DMS 273 (cell line): ENCODE measurements around the gene SLC7A9.
"Not testable (repeated sequence)": the region's sequence is repeated elsewhere in the genome, so short reads cannot be mapped to it uniquely, and the experiment has no call there.

Experiments
- DNase-seq: peaks from one replicate; lab custom pipeline; 2025; ENCODE audit not compliant: unreplicated experiment; lab: John Stamatoyannopoulos, UW

Gene SLC7A9

DNA sequence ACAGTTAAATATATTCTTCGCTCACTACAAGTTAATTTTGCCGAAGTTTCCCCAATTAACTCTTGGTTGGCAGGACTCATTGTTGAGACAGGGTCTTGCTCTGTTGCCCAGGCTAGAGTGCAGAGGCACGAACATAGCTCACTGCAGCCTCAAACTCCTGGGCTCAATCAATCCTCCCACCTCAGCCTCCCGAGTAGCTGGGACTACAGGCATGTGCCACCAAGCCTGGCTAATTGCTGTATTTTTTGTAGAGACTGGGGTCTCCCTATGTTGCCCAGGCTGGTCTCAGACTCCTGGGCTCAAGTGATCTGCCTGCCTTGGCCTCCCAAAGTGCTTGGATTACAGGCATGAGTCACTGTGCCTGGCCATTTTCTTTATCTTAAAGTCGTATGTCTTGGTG, 15.7 kb upstream of the SLC7A9 start:
- DNase-seq = not testable (repeated sequence)

DNA sequence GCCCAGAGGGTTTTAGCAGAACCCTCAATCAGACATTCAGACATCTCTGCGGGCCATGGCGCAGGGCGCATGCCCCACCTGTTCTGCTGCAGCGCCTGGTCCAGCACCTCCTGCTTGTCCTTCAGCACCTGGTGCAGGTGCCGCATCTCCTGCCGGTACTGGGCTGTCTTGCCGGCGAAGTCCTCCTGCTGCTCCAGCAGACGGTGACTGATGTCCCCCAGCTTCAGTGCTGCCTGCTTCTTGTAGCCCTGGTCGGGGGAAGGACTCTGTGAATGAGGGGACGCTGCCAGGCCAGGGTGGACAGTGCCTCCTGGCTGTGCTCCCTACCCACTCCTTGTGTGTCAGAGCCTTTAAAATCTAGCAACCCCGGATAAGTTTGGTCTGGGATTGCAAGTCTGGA, 12.2 kb upstream of the SLC7A9 start:
- DNase-seq = no peak

- no peak for DNase-seq
Measured at GRCh38 chr19:32880622-32881021, 11.1 kb upstream of the SLC7A9 start.

- no peak for DNase-seq
Measured at GRCh38 chr19:32879741-32880140, 10.2 kb upstream of the SLC7A9 start.

DNA sequence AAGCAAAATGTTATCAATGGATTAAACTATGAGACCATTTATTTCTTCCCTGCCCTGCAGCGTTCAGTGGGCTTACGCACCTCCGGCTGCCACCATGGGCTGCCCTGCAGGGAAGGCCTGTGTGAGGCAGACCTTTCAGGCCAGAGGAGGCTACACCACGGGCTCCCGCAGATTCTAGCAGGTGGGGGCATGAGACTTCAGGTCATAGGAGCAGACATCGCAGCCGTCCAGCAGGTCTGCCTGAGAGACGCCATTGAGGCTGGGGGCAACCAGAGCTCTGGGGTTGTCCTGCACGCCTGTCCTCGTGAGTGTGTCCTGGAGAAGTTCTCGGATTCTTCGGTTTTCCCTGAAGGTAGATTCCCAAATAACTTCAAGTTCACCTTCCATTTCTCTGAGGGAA, 9.4 kb upstream of the SLC7A9 start:
- DNase-seq = no peak

GRCh38 chr19:32877977-32878745, 8.6 kb upstream of the SLC7A9 start:
- DNase-seq = no peak

DNA sequence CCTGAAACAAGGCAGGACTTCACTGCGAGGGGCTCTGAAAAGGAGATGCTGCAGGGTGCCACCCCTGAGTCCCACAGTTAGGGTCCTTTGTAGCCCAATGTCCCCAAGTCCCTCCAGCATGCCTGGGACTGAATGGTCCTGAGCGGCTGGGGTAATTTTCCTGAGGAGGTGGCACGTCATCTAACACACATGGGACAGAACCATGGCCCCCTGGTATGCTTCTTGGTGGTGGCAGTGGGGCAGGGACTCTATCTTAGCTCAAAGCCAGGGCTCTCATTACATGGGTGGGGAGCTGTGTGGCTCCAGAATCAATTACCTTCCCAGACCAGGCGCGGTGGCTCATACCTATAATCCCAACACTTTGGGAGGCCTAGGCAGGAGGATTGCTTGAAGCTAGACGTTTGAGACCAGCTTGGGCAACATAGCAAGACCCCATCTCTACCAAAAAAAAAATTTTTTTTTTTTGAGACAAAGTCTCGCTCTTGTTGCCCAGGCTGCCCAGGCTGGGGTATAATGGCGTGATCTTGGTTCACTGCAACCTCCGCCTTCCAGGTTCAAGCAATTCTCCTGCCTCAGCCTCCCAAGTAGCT, 7.9 kb upstream of the SLC7A9 start:
- no peak for DNase-seq

DNA sequence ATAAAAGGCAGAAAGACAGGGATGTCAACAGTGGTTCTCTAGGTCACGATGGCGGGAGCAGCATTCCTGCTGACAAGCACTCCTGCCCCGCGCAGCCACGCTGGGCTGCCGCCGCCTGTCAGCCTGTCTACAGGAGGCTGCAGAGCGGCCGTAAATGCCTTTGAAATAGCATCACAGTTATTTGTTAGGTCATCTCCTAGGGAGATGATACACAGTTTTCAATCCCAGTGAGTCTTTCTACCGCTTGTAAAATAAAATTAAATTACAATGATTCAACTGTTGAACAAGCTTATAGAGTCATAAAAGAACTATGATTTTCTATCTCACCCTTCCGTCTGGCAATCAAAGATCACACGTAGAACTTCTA, 7.3 kb upstream of the SLC7A9 start:
- DNase-seq = no peak

GRCh38 chr19:32876236-32876918, 6.8 kb upstream of the SLC7A9 start:
- no peak for DNase-seq

DNA sequence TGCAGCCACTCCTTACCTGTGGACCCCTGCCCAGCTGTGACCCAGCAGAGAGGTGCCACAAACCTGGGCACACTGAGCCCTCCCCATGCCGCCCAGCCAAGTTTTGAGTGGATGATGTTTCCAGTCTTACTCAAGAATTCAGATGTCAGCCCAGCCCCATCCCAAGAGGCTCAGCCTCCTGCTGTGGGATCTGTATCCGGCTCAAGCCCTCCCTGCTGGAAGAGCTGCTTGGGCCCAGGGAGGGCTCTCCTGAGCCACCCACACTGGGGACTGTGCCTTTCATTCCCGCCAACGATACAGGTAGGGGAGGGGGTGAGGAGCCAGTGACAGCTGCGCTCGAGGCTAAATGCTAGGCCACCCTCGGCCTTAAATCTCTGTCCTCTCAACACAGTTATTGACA, 5.9 kb upstream of the SLC7A9 start:
- no peak for DNase-seq

- no peak for DNase-seq
Measured at GRCh38 chr19:32874605-32875004, 5.0 kb upstream of the SLC7A9 start.

DNA sequence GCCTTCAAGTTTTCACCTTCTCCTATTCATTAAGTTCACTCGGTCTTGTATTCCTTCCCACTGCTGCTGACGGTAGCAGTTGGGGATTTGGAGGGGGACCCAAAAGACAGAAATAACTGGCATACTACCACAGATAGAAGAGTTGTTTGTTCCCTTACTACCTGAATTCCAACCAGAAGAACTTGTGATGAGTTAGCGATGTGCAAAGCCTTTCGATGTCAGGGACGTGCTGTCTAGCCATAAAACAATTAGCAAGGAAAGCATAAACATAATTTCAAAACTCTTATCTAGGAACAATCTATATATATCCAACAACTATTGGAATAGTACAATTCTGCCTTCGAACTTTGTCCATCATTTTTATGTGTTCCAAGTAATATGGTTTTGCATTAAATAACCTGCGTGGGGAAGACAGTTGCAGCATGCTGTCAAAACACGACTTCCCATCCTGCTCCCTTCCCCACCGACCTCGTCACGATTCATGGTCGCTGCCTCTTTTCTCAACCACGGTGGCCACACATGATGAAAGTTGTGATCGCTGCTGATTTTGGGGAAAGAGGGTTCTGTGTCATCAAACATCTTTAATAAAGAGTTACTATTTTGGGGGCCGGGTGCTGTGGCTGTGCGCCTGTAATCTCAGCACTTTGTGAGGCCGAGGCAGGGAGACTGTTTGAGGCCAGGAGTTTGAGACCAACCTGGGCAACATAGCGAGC, 3.8 kb upstream of the SLC7A9 start:
- DNase-seq = no peak

DNA sequence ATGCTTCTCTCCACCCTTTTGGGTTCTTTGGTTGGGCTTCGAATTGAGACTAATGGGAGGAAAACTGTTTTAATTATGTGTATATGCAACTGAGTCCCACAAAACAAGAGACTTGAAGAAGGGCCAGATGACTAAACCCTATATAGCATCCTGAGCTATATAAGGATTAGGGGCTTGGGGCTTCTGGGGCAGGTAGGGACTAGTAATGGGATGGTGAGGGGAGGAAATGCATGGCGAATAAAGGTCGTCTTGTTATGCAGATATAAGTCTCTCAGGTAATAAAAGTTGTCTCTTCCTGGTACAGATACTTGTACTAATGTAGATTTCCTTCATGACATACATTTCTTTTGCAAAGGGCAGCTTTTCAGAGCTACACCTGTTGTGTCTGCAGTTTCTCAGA, 2.8 kb upstream of the SLC7A9 start:
- no peak for DNase-seq

DNA sequence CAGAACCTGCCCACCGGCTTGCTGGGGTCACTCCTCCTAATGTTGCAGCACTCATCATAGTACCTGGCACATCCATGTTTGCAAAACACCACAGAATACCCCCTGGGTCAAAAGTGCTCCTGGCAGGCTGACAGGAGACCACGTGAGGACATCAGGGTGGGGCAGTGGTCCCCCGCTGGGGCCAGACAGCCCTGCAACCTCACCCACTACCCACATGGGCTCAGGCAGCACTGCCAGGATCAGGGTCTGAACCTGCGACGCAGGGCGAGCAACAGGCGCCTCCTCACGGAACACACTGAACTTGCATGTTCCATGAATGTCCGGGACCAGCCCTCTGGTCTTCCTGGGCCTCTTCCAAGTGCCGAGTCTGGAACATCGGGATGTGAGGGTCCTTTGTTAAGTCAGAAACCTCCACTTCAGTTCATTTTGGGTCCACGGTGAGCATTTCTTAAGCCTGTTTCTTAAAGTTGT, 1.4 kb upstream of the SLC7A9 start:
- DNase-seq = no peak

GRCh38 chr19:32869966-32870573, 503 bp upstream of the SLC7A9 start:
- no peak for DNase-seq

GRCh38 chr19:32868206-32868950, 1.2 kb downstream of the SLC7A9 start:
- DNase-seq = no peak

- DNase-seq = not testable (repeated sequence)
Measured at GRCh38 chr19:32867436-32867835, 2.1 kb downstream of the SLC7A9 start.

GRCh38 chr19:32866564-32867265, 2.9 kb downstream of the SLC7A9 start:
- DNase-seq = peak; percentile 69

DNA sequence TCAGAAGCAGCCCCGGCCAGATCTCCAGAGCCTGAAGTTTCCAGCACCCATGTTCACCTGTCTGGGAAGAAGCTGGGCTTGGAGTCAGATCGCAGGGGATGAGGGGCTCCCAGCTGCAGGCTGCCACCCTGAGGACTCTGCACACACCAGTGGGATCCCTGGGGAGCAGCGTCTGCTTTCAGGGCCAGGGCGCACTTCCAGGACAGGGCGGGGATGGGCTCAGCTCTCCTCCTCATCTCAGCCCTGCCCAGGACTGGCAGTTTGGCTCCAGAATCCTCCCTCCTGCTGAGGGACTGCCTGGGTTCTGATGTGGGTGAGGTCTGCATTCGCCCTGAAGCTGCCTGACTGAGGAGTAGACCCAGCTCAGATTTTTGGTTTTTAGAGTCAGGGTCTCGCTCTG, 3.5 kb downstream of the SLC7A9 start:
- no peak for DNase-seq

GRCh38 chr19:32865326-32865725, 4.2 kb downstream of the SLC7A9 start:
- peak; percentile 78 for DNase-seq
